ENCODE measurements around the gene BBX. TPM values are rescaled to one million over a fixed set of nuclear protein-coding genes. Genes with fewer than 3 reads are reported as not detected.
A peak's percentile ranks its signal among the peaks of the same experiment; 100 is the strongest.

BBX gene
- total and polyA plus RNA-seq, 2 of the 4 experiments (the other 2 are of a cell fraction): 13.6 to 107 TPM

DNA sequence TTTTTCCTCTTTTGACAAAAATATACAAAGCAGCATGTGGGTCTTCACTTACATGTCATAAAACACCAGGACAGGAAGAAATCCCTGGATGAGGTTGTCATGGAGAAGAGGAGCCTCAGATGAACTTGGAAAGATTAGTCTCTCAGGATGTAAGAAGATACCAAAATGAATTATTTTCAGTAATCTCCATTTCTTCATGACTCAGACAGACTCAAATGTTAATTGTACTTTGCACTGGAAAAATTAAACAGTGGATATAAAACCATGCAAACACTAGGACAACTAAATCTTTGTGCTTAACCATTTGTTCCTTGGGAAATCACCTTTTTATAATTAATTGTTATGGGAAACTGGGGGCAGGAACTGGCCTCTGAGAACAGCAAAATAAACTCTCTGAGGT is 331.1 kb downstream of the BBX start:
- no TSS peak for BruUV-seq (replicated peaks)
- POLR2A ChIA-PET (ENCODE audit: unreplicated experiment): no interaction called here

More for the DNA sequence above, 331.1 kb downstream of the BBX start:
- CTCF ChIA-PET: no interaction called here
- H2BK5ac ChIP-seq (ENCODE audit: low read depth, low read length, poor library complexity, severe bottlenecking): no peak overlapping the region
- no peak overlapping the region for H3K4me2 ChIP-seq (ENCODE audit: low read depth, low read length)
- no peak overlapping the region for H2BK15ac ChIP-seq (ENCODE audit: low read depth, low read length)
- no peak overlapping the region for H2AK5ac ChIP-seq (ENCODE audit: low read depth, low read length)
- dilution Hi-C loops (cut with HindIII; ENCODE audit: low sequenced_read_pairs, unreplicated experiment) (no loop called here), in situ Hi-C loops (cut with MboI; ENCODE audit: low sequenced_read_pairs) (no loop called here), intact Hi-C loops (cut with micrococcal nuclease) (no loop called here)
- peaks cover 5% of the 10 kb centered on the region for H3K27me3 ChIP-seq (ENCODE audit: control insufficient read depth, insufficient read depth, low read length)
- no peak overlapping the region for H3K23ac ChIP-seq (ENCODE audit: low read depth, low read length)
- H3K56ac ChIP-seq (ENCODE audit: extremely low read depth, insufficient read depth, low read length): no peak overlapping the region
- no peaks in the 10 kb centered on the region for H3K36me3 ChIP-seq (ENCODE audit: control insufficient read depth, insufficient read depth, low read length)
- DNase-seq (no peak), ATAC-seq (ENCODE audit: low read depth) (peak; percentile 29; the same call in 1 of the 2 replicates)
- H3K4me1 ChIP-seq (ENCODE audit: control insufficient read depth, insufficient read depth, low read length): peaks cover 2% of the 10 kb centered on the region; the same call in 1 of the 2 replicates
- H2AK9ac ChIP-seq (replicated peaks; ENCODE audit: low read depth, low read length, poor library complexity): no peak overlapping the region
- H4K5ac ChIP-seq (ENCODE audit: low read depth, low read length): no peak overlapping the region
- H3K14ac ChIP-seq (replicated peaks; ENCODE audit: low read depth, low read length): no peak overlapping the region
- H4K20me1 ChIP-seq (ENCODE audit: insufficient read depth, low read length): no peaks in the 10 kb centered on the region
- H3K27ac ChIP-seq (ENCODE audit: insufficient read depth, low read length): no peak overlapping the region
- no peaks in the 10 kb centered on the region for H3K79me1 ChIP-seq (ENCODE audit: low read depth in 1 of 2, low read length in 2 of 2)
- H2BK20ac ChIP-seq (ENCODE audit: low read depth, low read length): no peak overlapping the region
- TF ChIP-seq, protein P1, sequence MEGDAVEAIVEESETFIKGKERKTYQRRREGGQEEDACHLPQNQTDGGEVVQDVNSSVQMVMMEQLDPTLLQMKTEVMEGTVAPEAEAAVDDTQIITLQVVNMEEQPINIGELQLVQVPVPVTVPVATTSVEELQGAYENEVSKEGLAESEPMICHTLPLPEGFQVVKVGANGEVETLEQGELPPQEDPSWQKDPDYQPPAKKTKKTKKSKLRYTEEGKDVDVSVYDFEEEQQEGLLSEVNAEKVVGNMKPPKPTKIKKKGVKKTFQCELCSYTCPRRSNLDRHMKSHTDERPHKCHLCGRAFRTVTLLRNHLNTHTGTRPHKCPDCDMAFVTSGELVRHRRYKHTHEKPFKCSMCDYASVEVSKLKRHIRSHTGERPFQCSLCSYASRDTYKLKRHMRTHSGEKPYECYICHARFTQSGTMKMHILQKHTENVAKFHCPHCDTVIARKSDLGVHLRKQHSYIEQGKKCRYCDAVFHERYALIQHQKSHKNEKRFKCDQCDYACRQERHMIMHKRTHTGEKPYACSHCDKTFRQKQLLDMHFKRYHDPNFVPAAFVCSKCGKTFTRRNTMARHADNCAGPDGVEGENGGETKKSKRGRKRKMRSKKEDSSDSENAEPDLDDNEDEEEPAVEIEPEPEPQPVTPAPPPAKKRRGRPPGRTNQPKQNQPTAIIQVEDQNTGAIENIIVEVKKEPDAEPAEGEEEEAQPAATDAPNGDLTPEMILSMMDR (conservative IDR thresholded peaks at IDR 0.05; ENCODE audit: low read depth, low read length): no peak
- TF ChIP-seq, protein P2, sequence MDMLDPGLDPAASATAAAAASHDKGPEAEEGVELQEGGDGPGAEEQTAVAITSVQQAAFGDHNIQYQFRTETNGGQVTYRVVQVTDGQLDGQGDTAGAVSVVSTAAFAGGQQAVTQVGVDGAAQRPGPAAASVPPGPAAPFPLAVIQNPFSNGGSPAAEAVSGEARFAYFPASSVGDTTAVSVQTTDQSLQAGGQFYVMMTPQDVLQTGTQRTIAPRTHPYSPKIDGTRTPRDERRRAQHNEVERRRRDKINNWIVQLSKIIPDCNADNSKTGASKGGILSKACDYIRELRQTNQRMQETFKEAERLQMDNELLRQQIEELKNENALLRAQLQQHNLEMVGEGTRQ (IDR thresholded peaks at IDR 0.05; ENCODE audit: low read depth, low read length): no peak
- TF ChIP-seq RCOR1 (IDR thresholded peaks at IDR 0.05; ENCODE audit: insufficient replicate concordance, low read length) (no peak), NFE2L2 (IDR thresholded peaks at IDR 0.05; ENCODE audit: low read depth, low read length) (no peak), MAFK (IDR thresholded peaks at IDR 0.05; ENCODE audit: low read depth, low read length) (no peak), FOS (IDR thresholded peaks at IDR 0.05; ENCODE audit: low read depth, low read length) (no peak), POLR2A (IDR thresholded peaks at IDR 0.05; ENCODE audit: low read depth, low read length) (no peak), RAD21 (IDR thresholded peaks at IDR 0.05; ENCODE audit: low read length) (no peak), ELK1 (IDR thresholded peaks at IDR 0.05; ENCODE audit: borderline replicate concordance, low read depth, low read length) (no peak), CEBPB (IDR thresholded peaks at IDR 0.05; ENCODE audit: low read depth, low read length) (no peak), CHD1 (IDR thresholded peaks at IDR 0.05; ENCODE audit: low read depth, low read length) (no peak), BHLHE40 (IDR thresholded peaks at IDR 0.05; ENCODE audit: low read depth, low read length) (no peak), MAZ (IDR thresholded peaks at IDR 0.05; ENCODE audit: borderline replicate concordance, low read depth, low read length) (no peak), RFX5 (IDR thresholded peaks at IDR 0.05; ENCODE audit: low read depth, low read length) (no peak), MXI1 (IDR thresholded peaks at IDR 0.05; ENCODE audit: borderline replicate concordance, low read depth, low read length) (no peak), SMC3 (IDR thresholded peaks at IDR 0.05; ENCODE audit: low read depth, low read length) (no peak)
- no peak overlapping the region for H3K9ac ChIP-seq (ENCODE audit: low read depth, low read length)
- H3K4me3 ChIP-seq (ENCODE audit: insufficient read depth, low read depth, low read length): no peak overlapping the region
- no peak overlapping the region for H4K8ac ChIP-seq (ENCODE audit: low read depth in 2 of 2, low read length in 2 of 2)
- H3K9me1 ChIP-seq (ENCODE audit: insufficient read depth, low read length): no peaks in the 10 kb centered on the region
- no peak overlapping the region for H2AFZ ChIP-seq (replicated peaks; ENCODE audit: low read length, poor library complexity)
- no peak overlapping the region for H4K91ac ChIP-seq (ENCODE audit: insufficient read depth, low read depth, low read length)
- no peak overlapping the region for H3K4ac ChIP-seq (ENCODE audit: low read depth, low read length)
- no peak overlapping the region for H3K18ac ChIP-seq (ENCODE audit: low read depth, low read length)
- H3K9me3 ChIP-seq (ENCODE audit: control insufficient read depth, insufficient read depth, low read length): no peaks in the 10 kb centered on the region
- H2BK120ac ChIP-seq (ENCODE audit: low read depth, low read length): no peak overlapping the region

Data from IMR-90 (cell line).